Stimulated activated effector memory CD8-positive, alpha-beta T cell treated with anti-CD3 and anti-CD28 coated beads, Interleukin-12 subunit alpha, Interleukin-12 subunit beta, amount 100 ng/mL, for 72 hours (primary cell): ENCODE results near the gene PLA2G4E.
A peak's percentile ranks its signal among the peaks of the same experiment; 100 is the strongest.

ENCODE experiments used
- ATAC-seq: fragments of 150-1000 bp; cut with Tn5 transposase; 2 replicates; pipeline ENCODE4 v1.10.0; 2021
- DNase-seq, 2 donors: peaks; one replicate each; pipeline ENCODE4 v3.0.0; 2021 to 2022; ENCODE audit warnings: low spot score in 2 of 2
- H3K27ac Mint-ChIP-seq: one replicate; pipeline ENCODE4 v1.8.0; 2022; ENCODE audit warnings: mild to moderate bottlenecking, mixed read lengths
- H3K36me3 Mint-ChIP-seq: one replicate; pipeline ENCODE4 v1.8.0; 2022; ENCODE audit warnings: mild to moderate bottlenecking, mixed read lengths
- H3K4me1 Mint-ChIP-seq: one replicate; pipeline ENCODE4 v1.8.0; 2022; ENCODE audit warnings: mixed read lengths
- H3K4me3 Mint-ChIP-seq: one replicate; pipeline ENCODE4 v1.8.0; 2022; ENCODE audit warnings: mild to moderate bottlenecking, mixed read lengths
- H3K9me3 Mint-ChIP-seq: one replicate; pipeline ENCODE4 v1.8.0; 2022; ENCODE audit warnings: mixed read lengths

PLA2G4E gene, protein sequence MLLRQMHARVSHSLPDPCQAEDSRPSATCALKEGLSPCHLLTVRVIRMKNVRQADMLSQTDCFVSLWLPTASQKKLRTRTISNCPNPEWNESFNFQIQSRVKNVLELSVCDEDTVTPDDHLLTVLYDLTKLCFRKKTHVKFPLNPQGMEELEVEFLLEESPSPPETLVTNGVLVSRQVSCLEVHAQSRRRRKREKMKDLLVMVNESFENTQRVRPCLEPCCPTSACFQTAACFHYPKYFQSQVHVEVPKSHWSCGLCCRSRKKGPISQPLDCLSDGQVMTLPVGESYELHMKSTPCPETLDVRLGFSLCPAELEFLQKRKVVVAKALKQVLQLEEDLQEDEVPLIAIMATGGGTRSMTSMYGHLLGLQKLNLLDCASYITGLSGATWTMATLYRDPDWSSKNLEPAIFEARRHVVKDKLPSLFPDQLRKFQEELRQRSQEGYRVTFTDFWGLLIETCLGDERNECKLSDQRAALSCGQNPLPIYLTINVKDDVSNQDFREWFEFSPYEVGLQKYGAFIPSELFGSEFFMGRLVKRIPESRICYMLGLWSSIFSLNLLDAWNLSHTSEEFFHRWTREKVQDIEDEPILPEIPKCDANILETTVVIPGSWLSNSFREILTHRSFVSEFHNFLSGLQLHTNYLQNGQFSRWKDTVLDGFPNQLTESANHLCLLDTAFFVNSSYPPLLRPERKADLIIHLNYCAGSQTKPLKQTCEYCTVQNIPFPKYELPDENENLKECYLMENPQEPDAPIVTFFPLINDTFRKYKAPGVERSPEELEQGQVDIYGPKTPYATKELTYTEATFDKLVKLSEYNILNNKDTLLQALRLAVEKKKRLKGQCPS

DNA sequence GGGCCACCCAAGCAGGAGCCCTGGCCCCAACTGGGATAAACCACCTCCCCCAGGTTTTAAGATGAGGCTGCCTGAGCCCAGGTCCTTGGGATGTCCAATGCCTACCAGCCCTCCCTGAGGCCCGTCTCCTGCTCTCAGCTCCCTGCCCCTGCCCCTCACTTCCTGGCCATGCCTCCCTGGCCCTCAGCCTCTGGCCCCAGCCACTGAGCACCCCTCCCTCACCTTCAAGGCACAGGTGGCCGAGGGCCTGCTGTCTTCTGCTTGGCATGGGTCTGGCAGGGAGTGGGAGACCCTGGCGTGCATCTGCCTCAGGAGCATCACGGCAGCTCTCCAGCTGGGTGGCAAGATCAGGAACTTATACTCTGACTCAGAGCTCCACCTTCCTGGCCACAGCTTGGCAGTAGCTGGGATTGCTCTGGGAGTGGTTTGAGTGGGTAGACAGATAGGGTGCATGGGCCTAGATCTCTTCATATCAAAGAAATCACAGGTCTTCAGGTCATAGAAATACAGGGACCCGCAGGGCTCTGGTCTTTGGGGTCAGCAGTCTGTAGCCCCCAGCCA, at the start of gene PLA2G4E:
TSS of gene PLA2G4E (minus strand) at position 330 of the 561 bp plus-strand sequence. CDS start at position 318, 12 bp downstream.
- Mint-ChIP-seq H3K36me3 (no peaks in the 10 kb centered on the region), H3K9me3 (no peaks in the 10 kb centered on the region), H3K27ac (peak within 1 kb of the TSS; percentile 40), H3K4me1 (no peaks in the 10 kb centered on the region), H3K4me3 (no peak within 1 kb of the TSS)
- ATAC-seq (no peak), DNase-seq (no peak)

DNA sequence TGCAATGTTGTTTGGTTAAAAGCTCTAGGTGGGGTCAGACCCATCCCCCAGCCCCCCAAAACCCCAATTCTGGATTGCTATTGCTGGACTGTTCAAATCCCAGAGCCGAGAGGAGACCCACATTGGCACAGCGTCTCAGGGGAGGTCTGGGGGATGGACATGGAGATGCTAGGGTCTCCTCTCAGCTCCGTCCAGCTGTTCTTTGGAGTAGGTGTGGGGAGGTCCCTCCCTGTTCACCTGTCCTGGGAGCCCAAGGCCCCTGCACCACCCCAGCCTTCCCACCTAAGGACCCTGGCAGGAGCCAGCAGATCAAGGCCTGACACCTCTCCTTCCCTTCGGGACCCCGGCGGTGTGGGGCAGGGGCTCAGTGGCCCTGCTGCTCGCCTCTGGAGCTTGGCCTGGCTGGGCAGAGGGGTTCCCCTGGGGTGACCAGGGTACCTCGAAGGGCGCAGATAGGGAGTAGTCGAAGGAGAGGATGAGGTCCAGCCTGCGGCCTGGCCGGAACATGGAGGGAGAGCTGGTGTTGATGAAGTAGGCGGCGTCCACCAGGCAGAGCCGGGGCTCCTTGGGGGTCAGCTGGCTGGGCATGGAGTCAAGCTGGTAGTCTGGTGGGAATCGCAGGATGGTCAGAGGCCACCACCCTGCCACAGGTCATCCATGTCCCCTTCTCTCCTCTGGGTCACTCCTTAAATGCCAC, 49.6 kb upstream of the PLA2G4E start:
- no peak for DNase-seq
- no peaks in the 10 kb centered on the region for H3K36me3 Mint-ChIP-seq
- no peak overlapping the region for H3K4me3 Mint-ChIP-seq
- H3K9me3 Mint-ChIP-seq, result no peaks in the 10 kb centered on the region
- H3K27ac Mint-ChIP-seq, result no peak overlapping the region
- H3K4me1 Mint-ChIP-seq, result peaks cover 6% of the 10 kb centered on the region
- no peak for ATAC-seq

DNA sequence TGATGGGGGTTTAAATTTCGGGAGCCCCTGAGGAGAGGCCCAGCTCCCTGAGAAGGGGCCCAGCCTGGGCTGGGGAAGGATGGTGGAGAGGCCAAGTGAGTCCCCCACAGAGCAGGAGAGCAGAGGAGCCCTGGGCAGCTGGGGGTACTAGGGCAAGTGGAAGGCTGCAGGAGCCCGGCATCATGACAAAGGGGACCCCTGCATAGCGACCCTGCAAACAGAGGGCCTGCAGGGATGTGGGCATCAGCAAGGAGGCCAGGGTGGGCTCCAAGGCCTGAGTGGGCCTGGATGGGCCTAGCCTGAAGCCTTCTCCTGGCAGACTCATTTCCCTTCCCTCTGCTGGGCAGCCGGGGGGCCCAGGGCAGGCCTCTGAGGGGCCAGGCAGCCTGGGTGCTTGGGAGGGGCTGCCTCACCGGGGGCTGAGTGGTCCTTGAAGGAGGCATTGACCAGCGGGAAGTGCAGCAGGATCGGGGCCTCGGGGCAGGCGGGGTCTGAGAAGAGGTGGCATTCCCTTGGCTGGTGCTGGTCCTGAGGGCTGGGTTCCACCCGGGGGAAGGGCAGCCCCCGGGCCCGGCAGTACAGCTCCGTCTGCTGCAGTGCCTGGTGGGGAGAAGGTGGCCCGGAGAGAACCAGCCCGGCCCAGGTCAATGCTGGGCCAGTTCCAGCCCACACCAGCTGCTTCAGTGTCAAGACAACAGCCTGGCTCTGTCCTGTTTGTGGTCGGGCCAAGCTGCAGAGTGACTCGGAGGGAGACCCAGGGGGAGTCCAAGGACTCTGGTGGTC, 48.8 kb upstream of the PLA2G4E start:
- DNase-seq (no peak), ATAC-seq (no peak)
- Mint-ChIP-seq H3K4me3 (no peak overlapping the region), H3K4me1 (peaks cover 6% of the 10 kb centered on the region), H3K27ac (no peak overlapping the region), H3K36me3 (no peaks in the 10 kb centered on the region), H3K9me3 (no peaks in the 10 kb centered on the region)

DNA sequence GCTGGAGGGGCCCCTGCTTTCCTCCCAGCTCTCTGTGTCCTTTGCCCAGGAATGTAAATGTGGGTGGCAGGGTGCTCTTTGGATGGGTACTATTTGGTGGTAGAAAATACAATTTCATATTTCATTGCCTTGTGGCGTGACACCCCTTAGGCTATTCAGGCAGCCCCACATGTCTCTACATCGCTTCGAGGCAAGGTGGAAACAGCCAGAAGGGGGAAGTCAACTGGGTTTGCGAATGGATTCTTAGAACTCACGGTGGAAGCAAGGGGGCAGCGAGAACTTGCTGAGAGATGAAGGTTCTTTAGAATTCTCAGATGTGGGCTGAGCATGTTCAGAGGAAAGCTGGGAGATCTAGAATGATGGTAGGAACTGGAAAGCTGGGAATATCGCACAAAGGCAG, 48.2 kb upstream of the PLA2G4E start:
- DNase-seq (no peak), ATAC-seq (no peak)
- H3K9me3 Mint-ChIP-seq, result no peaks in the 10 kb centered on the region
- H3K4me1 Mint-ChIP-seq, result peaks cover 6% of the 10 kb centered on the region
- H3K4me3 Mint-ChIP-seq, result no peak overlapping the region
- H3K27ac Mint-ChIP-seq, result no peak overlapping the region
- H3K36me3 Mint-ChIP-seq, result no peaks in the 10 kb centered on the region

DNA sequence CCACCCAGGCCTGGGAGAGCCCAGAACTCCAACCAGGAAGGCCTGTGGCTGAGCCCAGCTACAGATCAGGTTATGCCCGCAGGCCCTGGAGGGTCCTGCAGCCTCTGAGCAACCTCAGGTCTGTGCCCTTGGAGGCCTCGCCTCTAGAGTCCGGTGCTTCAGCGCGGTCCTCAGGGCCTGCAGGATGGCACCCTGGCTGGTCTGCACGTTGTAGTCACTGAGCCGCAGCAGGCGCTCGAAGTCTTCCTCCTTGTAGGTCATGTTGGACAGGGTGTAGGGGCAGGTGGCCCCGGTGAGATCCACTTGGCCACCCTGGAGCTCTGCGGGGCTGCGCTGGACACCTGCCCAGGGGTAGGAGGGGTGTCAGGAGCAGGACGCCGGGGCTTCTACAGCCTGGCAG, 47.8 kb upstream of the PLA2G4E start:
- Mint-ChIP-seq H3K4me1 (peaks cover 6% of the 10 kb centered on the region), H3K36me3 (no peaks in the 10 kb centered on the region)

DNA sequence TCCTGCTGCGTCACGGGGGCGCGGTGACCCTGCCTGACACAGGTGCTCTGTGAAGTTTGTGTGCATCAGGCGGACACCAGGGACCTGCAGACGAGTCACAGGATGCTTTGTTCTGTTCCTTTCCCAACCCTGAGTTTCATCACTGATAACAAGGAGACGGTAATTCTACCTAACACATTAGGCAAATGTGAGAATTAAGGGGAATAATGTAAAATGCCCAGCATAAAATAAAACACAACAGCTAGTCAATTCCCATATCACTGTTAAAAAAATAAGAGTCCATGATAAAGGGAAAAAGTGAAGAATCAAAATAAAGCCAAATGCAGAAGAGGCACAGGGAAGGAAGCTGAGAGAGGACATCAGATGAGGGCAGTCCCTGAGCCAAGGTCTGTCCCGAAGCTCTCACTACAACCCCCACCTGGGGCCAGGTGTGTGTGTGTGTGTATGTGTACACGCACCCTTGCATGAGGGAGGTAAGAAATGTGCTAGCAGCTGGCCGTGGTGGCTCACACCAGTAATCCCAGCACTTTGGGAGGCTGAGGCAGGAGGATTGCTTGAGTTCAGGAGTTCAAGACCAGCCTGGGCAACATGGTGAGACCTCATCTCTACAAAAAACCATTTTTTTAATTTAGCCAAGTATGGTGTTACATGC, 46.0 kb upstream of the PLA2G4E start:
- Mint-ChIP-seq H3K27ac (no peak overlapping the region), H3K9me3 (no peaks in the 10 kb centered on the region), H3K4me1 (peaks cover 6% of the 10 kb centered on the region), H3K36me3 (no peaks in the 10 kb centered on the region), H3K4me3 (no peak overlapping the region)
- DNase-seq (no peak), ATAC-seq (no peak)

More for the DNA sequence above, 47.8 kb upstream of the PLA2G4E start:
- H3K9me3 Mint-ChIP-seq, result no peaks in the 10 kb centered on the region
- DNase-seq (no peak), ATAC-seq (no peak)
- H3K4me3 Mint-ChIP-seq, result no peak overlapping the region
- no peak overlapping the region for H3K27ac Mint-ChIP-seq

DNA sequence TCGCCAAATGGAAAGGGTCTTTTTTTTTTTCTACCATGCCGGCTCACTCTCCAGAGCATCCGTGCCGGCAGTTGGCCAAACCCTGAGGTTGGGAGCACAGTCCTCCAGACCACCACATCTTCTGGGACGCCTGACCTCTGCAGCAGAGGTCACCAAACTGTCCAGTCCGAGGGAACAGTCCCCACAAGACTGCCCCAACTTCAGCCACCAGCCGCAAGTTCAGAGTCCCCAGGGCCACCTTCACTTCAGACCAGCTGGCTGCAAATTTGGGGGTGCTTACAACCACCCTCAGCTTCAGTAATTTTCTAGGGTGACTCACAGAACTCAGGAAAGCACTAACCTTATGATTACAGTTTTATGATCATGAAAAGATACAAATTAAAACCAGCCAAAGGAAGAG, 44.6 kb upstream of the PLA2G4E start:
- Mint-ChIP-seq H3K36me3 (no peaks in the 10 kb centered on the region), H3K4me3 (no peak overlapping the region), H3K9me3 (no peaks in the 10 kb centered on the region), H3K4me1 (peaks cover 6% of the 10 kb centered on the region), H3K27ac (no peak overlapping the region)
- DNase-seq (no peak), ATAC-seq (no peak)

- H3K27ac Mint-ChIP-seq, result no peak overlapping the region
- ATAC-seq (peak; percentile 46), DNase-seq (no peak)
Measured at GRCh38 chr15:42065033-42065432, 44.2 kb upstream of the PLA2G4E start.

DNA sequence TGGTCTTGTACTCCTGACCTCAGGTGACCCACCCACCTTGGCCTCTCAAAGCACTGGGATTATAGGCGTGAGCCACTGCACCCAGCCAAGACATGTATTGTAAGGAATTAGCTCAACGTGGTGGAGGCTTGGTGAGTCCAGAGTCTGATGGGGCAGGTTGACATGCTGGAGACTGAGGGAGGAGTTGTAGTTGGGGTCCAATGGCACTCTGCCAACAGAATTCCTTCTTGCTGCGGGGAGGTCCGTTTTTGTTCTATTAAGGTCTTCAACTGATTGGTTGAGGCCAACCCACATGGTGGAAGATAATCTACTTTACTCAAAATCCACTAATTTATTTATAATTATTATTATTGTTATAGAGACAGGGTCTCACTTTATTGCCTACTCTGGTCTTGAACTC, 43.4 kb upstream of the PLA2G4E start:
- Mint-ChIP-seq H3K9me3 (no peaks in the 10 kb centered on the region), H3K4me3 (no peak overlapping the region), H3K36me3 (no peaks in the 10 kb centered on the region), H3K4me1 (peaks cover 6% of the 10 kb centered on the region), H3K27ac (no peak overlapping the region)
- ATAC-seq (no peak), DNase-seq (no peak)

More at GRCh38 chr15:42065033-42065432, 44.2 kb upstream of the PLA2G4E start:
- Mint-ChIP-seq H3K9me3 (no peaks in the 10 kb centered on the region), H3K4me1 (peaks cover 6% of the 10 kb centered on the region), H3K4me3 (no peak overlapping the region), H3K36me3 (no peaks in the 10 kb centered on the region)

DNA sequence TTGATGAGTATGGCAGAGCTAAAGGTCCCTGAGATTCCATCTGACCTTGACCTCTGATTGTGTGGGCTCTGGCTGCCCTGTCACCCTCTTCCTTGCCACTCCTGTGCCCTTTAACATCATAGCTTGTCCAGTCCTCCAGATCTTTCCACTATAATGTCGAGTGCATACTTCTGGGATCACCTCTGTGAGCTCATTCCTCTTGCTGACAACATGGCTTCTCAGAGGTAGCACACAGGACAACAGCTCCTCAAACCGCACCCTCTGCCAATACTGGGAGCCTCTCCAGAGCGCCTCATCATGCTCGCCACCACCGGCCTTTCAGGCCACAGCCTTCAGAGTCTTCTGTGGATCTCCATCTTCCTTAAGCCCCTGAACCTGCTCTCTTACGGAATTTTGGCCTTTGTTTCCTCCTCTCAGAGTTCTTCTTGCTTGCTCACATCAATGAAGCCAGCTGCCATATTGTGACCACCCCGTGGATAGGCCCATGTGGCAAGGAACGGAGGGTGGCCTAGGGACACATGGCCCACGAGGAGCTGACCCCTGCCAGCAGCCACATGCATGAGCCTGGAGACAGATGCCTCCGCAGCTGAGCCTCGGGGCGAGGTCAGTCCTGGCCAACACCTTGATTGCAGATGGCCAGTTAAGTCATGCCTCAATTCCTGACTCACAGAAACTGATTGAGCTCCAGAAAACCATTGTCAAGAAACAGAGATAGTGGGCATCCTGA, 42.4 kb upstream of the PLA2G4E start:
- no peak overlapping the region for H3K4me3 Mint-ChIP-seq
- H3K36me3 Mint-ChIP-seq, result no peaks in the 10 kb centered on the region
- peaks cover 6% of the 10 kb centered on the region for H3K4me1 Mint-ChIP-seq
- DNase-seq (no peak), ATAC-seq (no peak)
- H3K27ac Mint-ChIP-seq, result no peak overlapping the region
- H3K9me3 Mint-ChIP-seq, result no peaks in the 10 kb centered on the region

GRCh38 chr15:42062284-42062806, 41.5 kb upstream of the PLA2G4E start:
- Mint-ChIP-seq H3K4me3 (no peak overlapping the region), H3K27ac (no peak overlapping the region), H3K9me3 (no peaks in the 10 kb centered on the region), H3K4me1 (peaks cover 7% of the 10 kb centered on the region), H3K36me3 (no peaks in the 10 kb centered on the region)
- ATAC-seq, result no peak
- no peak for DNase-seq

DNA sequence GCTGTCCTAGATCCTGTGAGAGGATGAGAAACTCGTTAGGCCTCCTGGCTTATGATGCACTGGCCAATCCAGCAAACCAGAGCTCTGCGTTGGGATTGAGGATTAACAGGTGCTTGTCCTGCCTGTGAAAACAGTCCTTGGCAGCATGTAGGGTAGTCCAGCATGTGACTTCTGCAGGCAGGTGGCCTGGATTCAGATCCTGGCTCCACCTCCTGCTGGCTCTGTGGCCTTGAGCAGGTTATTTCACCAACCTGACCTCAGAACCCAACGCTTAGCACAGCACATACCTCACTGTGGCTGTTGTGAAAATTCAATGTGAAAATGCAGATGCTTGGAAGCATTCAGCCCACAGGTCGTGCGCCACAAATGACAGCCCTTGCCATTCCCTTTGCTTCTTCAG, 40.0 kb upstream of the PLA2G4E start:
- ATAC-seq (no peak), DNase-seq (no peak)
- H3K27ac Mint-ChIP-seq, result no peak overlapping the region
- H3K36me3 Mint-ChIP-seq, result no peaks in the 10 kb centered on the region
- peaks cover 11% of the 10 kb centered on the region for H3K4me1 Mint-ChIP-seq
- no peak overlapping the region for H3K4me3 Mint-ChIP-seq
- no peaks in the 10 kb centered on the region for H3K9me3 Mint-ChIP-seq

DNA sequence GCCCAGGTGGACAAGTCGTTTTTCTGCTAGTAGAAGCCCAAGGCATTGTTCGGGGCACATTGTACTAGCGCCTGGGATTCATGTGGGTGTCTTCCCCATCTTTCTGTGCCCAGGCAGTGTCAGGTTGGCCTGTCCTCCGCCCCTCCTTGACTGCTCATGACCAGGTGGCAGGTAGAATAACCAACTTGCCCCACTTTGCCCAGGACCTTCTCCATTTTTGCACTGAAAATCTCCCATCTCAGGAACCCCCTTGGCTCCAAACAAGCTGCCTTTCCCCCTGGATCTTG, 39.6 kb upstream of the PLA2G4E start:
- DNase-seq, result no peak
- no peak for ATAC-seq
- Mint-ChIP-seq H3K9me3 (no peaks in the 10 kb centered on the region), H3K27ac (no peak overlapping the region), H3K4me1 (peaks cover 11% of the 10 kb centered on the region), H3K36me3 (no peaks in the 10 kb centered on the region), H3K4me3 (no peak overlapping the region)
